Measurements from ENCODE around the gene OCIAD1. TPM values are rescaled to one million over a fixed set of nuclear protein-coding genes. Genes with fewer than 3 reads are reported as not detected.
A peak's percentile ranks its signal among the peaks of the same experiment; 100 is the strongest.
"Not testable (repeated sequence)": the region's sequence is repeated elsewhere in the genome, so short reads cannot be mapped to it uniquely, and the experiment has no call there.

The OCIAD1 gene
- total RNA-seq, 2 experiments from 2014 or later = 103 to 104 TPM

- Mint-ChIP-seq H3K27me3 (peaks cover 4% of the 10 kb centered on the region), H3K9me3 (no peaks in the 10 kb centered on the region), H3K4me3 (no peak overlapping the region), H3K27ac (no peak overlapping the region), H3K36me3 (ENCODE audit: low read depth) (no peaks in the 10 kb centered on the region), H3K4me1 (peaks cover 1% of the 10 kb centered on the region)
- ChIA-PET POLR2A (no interaction called here), CTCF (no interaction called here)
- no peak for DNase-seq
These were observed 31.7 kb upstream of the OCIAD1 start for GRCh38 chr4:48799157-48799556.

- H3K4me1 Mint-ChIP-seq; H3K36me3 Mint-ChIP-seq (ENCODE audit: low read depth); H3K4me3 Mint-ChIP-seq; CTCF ChIA-PET; POLR2A ChIA-PET; H3K27me3 Mint-ChIP-seq; H3K27ac Mint-ChIP-seq; H3K9me3 Mint-ChIP-seq; DNase-seq: not testable (repeated sequence)
These were observed 30.7 kb upstream of the OCIAD1 start for GRCh38 chr4:48800155-48800554.

GRCh38 chr4:48801016-48801715, 29.7 kb upstream of the OCIAD1 start:
- Mint-ChIP-seq H3K9me3 (no peaks in the 10 kb centered on the region), H3K27ac (no peak overlapping the region), H3K4me1 (peaks cover 1% of the 10 kb centered on the region), H3K36me3 (ENCODE audit: low read depth) (no peaks in the 10 kb centered on the region), H3K4me3 (no peak overlapping the region), H3K27me3 (peaks cover 4% of the 10 kb centered on the region)
- POLR2A ChIA-PET = no interaction called here
- CTCF ChIA-PET = no interaction called here
- DNase-seq = no peak

GRCh38 chr4:48804584-48805301, 26.1 kb upstream of the OCIAD1 start:
- no peaks in the 10 kb centered on the region for H3K9me3 Mint-ChIP-seq
- H3K4me1 Mint-ChIP-seq = peaks cover 1% of the 10 kb centered on the region
- DNase-seq = no peak
- ChIA-PET CTCF (no interaction called here), POLR2A (no interaction called here)
- H3K4me3 Mint-ChIP-seq = no peak overlapping the region
- H3K27ac Mint-ChIP-seq = no peak overlapping the region
- H3K27me3 Mint-ChIP-seq = peaks cover 4% of the 10 kb centered on the region
- H3K36me3 Mint-ChIP-seq (ENCODE audit: low read depth) = no peaks in the 10 kb centered on the region

GRCh38 chr4:48812866-48813265, 18.0 kb upstream of the OCIAD1 start:
- no peak for DNase-seq
- ChIA-PET POLR2A (no interaction called here), CTCF (no interaction called here)
- no peaks in the 10 kb centered on the region for H3K36me3 Mint-ChIP-seq (ENCODE audit: low read depth)
- H3K4me3 Mint-ChIP-seq = no peak overlapping the region
- no peak overlapping the region for H3K27ac Mint-ChIP-seq
- H3K9me3 Mint-ChIP-seq = no peaks in the 10 kb centered on the region
- H3K4me1 Mint-ChIP-seq = peaks cover 6% of the 10 kb centered on the region
- peaks cover 7% of the 10 kb centered on the region for H3K27me3 Mint-ChIP-seq

GRCh38 chr4:48813964-48814363, 16.9 kb upstream of the OCIAD1 start:
- DNase-seq = no peak
- Mint-ChIP-seq H3K36me3 (ENCODE audit: low read depth) (no peaks in the 10 kb centered on the region), H3K4me3 (no peak overlapping the region), H3K9me3 (no peaks in the 10 kb centered on the region), H3K27ac (no peak overlapping the region), H3K27me3 (peaks cover 10% of the 10 kb centered on the region), H3K4me1 (peaks cover 6% of the 10 kb centered on the region)
- CTCF ChIA-PET = interaction anchor here (0.5 kb wide), 1 partner anchor 686 kb away, joined by 3 read pairs; no protein-coding TSS in a partner anchor
- POLR2A ChIA-PET = no interaction called here

- ChIA-PET CTCF (no interaction called here), POLR2A (no interaction called here)
- peaks cover 18% of the 10 kb centered on the region for H3K27me3 Mint-ChIP-seq
- no peak overlapping the region for H3K27ac Mint-ChIP-seq
- peaks cover 6% of the 10 kb centered on the region for H3K4me1 Mint-ChIP-seq
- no peaks in the 10 kb centered on the region for H3K36me3 Mint-ChIP-seq (ENCODE audit: low read depth)
- H3K9me3 Mint-ChIP-seq = no peaks in the 10 kb centered on the region
- no peak for DNase-seq
- no peak overlapping the region for H3K4me3 Mint-ChIP-seq
These were observed 15.4 kb upstream of the OCIAD1 start for GRCh38 chr4:48815483-48815882.

GRCh38 chr4:48816297-48816696, 14.6 kb upstream of the OCIAD1 start:
- H3K4me3 Mint-ChIP-seq, H3K4me1 Mint-ChIP-seq, CTCF ChIA-PET: not testable (repeated sequence)

GRCh38 chr4:48816971-48817370, 13.9 kb upstream of the OCIAD1 start:
- no peak for DNase-seq
- Mint-ChIP-seq H3K36me3 (ENCODE audit: low read depth) (no peaks in the 10 kb centered on the region), H3K9me3 (no peaks in the 10 kb centered on the region), H3K27me3 (peaks cover 23% of the 10 kb centered on the region), H3K4me3 (no peak overlapping the region), H3K4me1 (peaks cover 6% of the 10 kb centered on the region), H3K27ac (no peak overlapping the region)
- POLR2A ChIA-PET = no interaction called here
- CTCF ChIA-PET = no interaction called here

More at GRCh38 chr4:48816297-48816696, 14.6 kb upstream of the OCIAD1 start:
- H3K27me3 Mint-ChIP-seq = peaks cover 23% of the 10 kb centered on the region
- DNase-seq; POLR2A ChIA-PET; H3K27ac Mint-ChIP-seq; H3K9me3 Mint-ChIP-seq; H3K36me3 Mint-ChIP-seq (ENCODE audit: low read depth): not testable (repeated sequence)

- H3K27me3 Mint-ChIP-seq = peaks cover 18% of the 10 kb centered on the region
- H3K4me1 Mint-ChIP-seq; H3K4me3 Mint-ChIP-seq; POLR2A ChIA-PET; DNase-seq; H3K36me3 Mint-ChIP-seq (ENCODE audit: low read depth); H3K27ac Mint-ChIP-seq; H3K9me3 Mint-ChIP-seq: not testable (repeated sequence)
- CTCF ChIA-PET = interaction anchor here (0.9 kb wide), 1 partner anchor 122 kb away, joined by 3 read pairs; no protein-coding TSS in a partner anchor
These were observed 9.5 kb upstream of the OCIAD1 start for GRCh38 chr4:48821431-48821830.

GRCh38 chr4:48827622-48828021, 3.3 kb upstream of the OCIAD1 start:
- POLR2A ChIA-PET = interaction anchor here (0.7 kb wide), 1 partner anchor 47 kb away, joined by 3 read pairs; no protein-coding TSS in a partner anchor
- Mint-ChIP-seq H3K4me1 (peaks cover 19% of the 10 kb centered on the region), H3K27ac (no peak overlapping the region), H3K36me3 (ENCODE audit: low read depth) (peaks cover 11% of the 10 kb centered on the region), H3K4me3 (no peak overlapping the region), H3K9me3 (peaks cover 4% of the 10 kb centered on the region), H3K27me3 (peaks cover 2% of the 10 kb centered on the region)
- no peak for DNase-seq
- CTCF ChIA-PET = no interaction called here

GRCh38 chr4:48831532-48832030, 693 bp downstream of the OCIAD1 start:
- peaks cover 36% of the 10 kb centered on the region for H3K36me3 Mint-ChIP-seq (ENCODE audit: low read depth)
- ChIA-PET POLR2A (interaction anchor here (1.2 to 4.2 kb wide), 4 partner anchors 8 to 74 kb away, joined by 4 to 35 read pairs (median 6); partner anchors contain the start of genes FRYL and OCIAD2), CTCF (interaction anchor here (1.3 kb wide), 2 partner anchors 20 to 113 kb away, joined by 3 to 4 read pairs; no protein-coding TSS in a partner anchor)
- peaks cover 28% of the 10 kb centered on the region for H3K4me1 Mint-ChIP-seq
- peaks cover 2% of the 10 kb centered on the region for H3K27me3 Mint-ChIP-seq
- DNase-seq = no peak
- H3K27ac Mint-ChIP-seq = peak overlapping the region; percentile 99
- H3K4me3 Mint-ChIP-seq = peak overlapping the region; percentile 100
- H3K9me3 Mint-ChIP-seq = peaks cover 4% of the 10 kb centered on the region

- Mint-ChIP-seq H3K27me3 (no peaks in the 10 kb centered on the region), H3K9me3 (peaks cover 4% of the 10 kb centered on the region), H3K4me3 (peak overlapping the region; percentile 7), H3K27ac (peak overlapping the region; percentile 41), H3K36me3 (ENCODE audit: low read depth) (peaks cover 38% of the 10 kb centered on the region), H3K4me1 (peaks cover 28% of the 10 kb centered on the region)
- no peak for DNase-seq
- POLR2A ChIA-PET = interaction anchor here (1.5 to 4.2 kb wide), 3 partner anchors 7 to 73 kb away, joined by 4 to 35 read pairs (median 8); partner anchors contain the start of genes FRYL and OCIAD2
- CTCF ChIA-PET = interaction anchor here (1.3 kb wide), 1 partner anchor 112 kb away, joined by 4 read pairs; no protein-coding TSS in a partner anchor
These were observed 1.7 kb downstream of the OCIAD1 start for GRCh38 chr4:48832571-48832970.
